WTC11 (cell line): ENCODE data around the gene COG4. TPM values are rescaled to one million over a fixed set of nuclear protein-coding genes. Genes with fewer than 3 reads are reported as not detected.

ENCODE experiments used
- ATAC-seq: fragments of 200-7000 bp; cut with Tn5 transposase; 2 replicates; pipeline ENCODE4 v1.10.0; 2021; ENCODE audit warnings: mild to moderate bottlenecking, moderate library complexity
- CTCF ChIA-PET: fragments of 300-600 bp; sonication (Branson Sonifier 250); formaldehyde crosslinking; loops from one replicate; lab custom pipeline; 2021; ENCODE audit warnings: antibody characterized with exemption; lab: Charles Lee
- POLR2A ChIA-PET: fragments of 350-600 bp; sonication (Branson Sonifier 250); formaldehyde crosslinking; loops from one replicate; lab custom pipeline; 2021; ENCODE audit warnings: antibody characterized with exemption; lab: Charles Lee
- DNase-seq: peaks from one replicate; pipeline ENCODE4 v3.0.0; 2021; ENCODE audit warnings: low spot score
- H3K27ac Mint-ChIP-seq: 2 replicates; pipeline ENCODE4 v1.8.0; 2021; ENCODE audit warnings: mixed read lengths
- H3K27me3 Mint-ChIP-seq: 2 replicates; pipeline ENCODE4 v1.8.0; 2021; ENCODE audit warnings: low read depth, mild to moderate bottlenecking, moderate library complexity, mixed read lengths
- H3K36me3 Mint-ChIP-seq: 2 replicates; pipeline ENCODE4 v1.8.0; 2021; ENCODE audit warnings: mixed read lengths
- H3K4me1 Mint-ChIP-seq: 2 replicates; pipeline ENCODE4 v1.8.0; 2022; ENCODE audit warnings: mixed read lengths
- H3K4me3 Mint-ChIP-seq: 2 replicates; pipeline ENCODE4 v1.8.0; 2021; ENCODE audit warnings: mild to moderate bottlenecking, moderate library complexity, mixed read lengths
- H3K9me3 Mint-ChIP-seq: 2 replicates; pipeline ENCODE4 v1.8.0; 2021; ENCODE audit warnings: mixed read lengths
- GRHL2 ChIP-seq: fragments of 250-450 bp; sonication (Bioruptor Pico); IDR thresholded peaks from 2 replicates; pipeline ENCODE4 v1.8.0; 2022; ENCODE audit warnings: mild to moderate bottlenecking, moderate library complexity; ENCODE audit not compliant: insufficient replicate concordance, severe bottlenecking
- NR1H2 ChIP-seq: sonication (generic); formaldehyde crosslinking; IDR thresholded peaks from 2 replicates; pipeline ENCODE4 v1.9.0; 2021; ENCODE audit warnings: mild to moderate bottlenecking, moderate library complexity, missing genetic modification reagents
- RELA ChIP-seq: sonication (generic); formaldehyde crosslinking; IDR thresholded peaks from 2 replicates; pipeline ENCODE4 v1.8.1; 2022; ENCODE audit warnings: missing genetic modification reagents, mild to moderate bottlenecking, borderline replicate concordance
- TEAD4 ChIP-seq: sonication (generic); formaldehyde crosslinking; IDR thresholded peaks from 2 replicates; pipeline ENCODE4 v1.8.0; 2022; ENCODE audit warnings: mild to moderate bottlenecking, missing genetic modification reagents
- ZNF121 ChIP-seq: sonication (generic); formaldehyde crosslinking; IDR thresholded peaks from 2 replicates; pipeline ENCODE4 v1.8.0; 2023; ENCODE audit warnings: missing genetic modification reagents
- ZNF317 ChIP-seq: sonication (generic); formaldehyde crosslinking; IDR thresholded peaks from 2 replicates; pipeline ENCODE4 v1.8.1; 2023; ENCODE audit warnings: low read depth, mild to moderate bottlenecking, moderate library complexity, missing genetic modification reagents, borderline replicate concordance
- ZNF671 ChIP-seq: fragments of 250-450 bp; sonication (Bioruptor Pico); IDR thresholded peaks from 2 replicates; pipeline ENCODE4 v1.8.0; 2021; ENCODE audit warnings: mild to moderate bottlenecking
- total RNA-seq: library from RNA; stranded (reverse); gene quantifications from 3 replicates; pipeline ENCODE4 v1.2.3, GENCODE V29; 2021
- TF ChIP-seq, protein P1 (sequence below): sonication (generic); formaldehyde crosslinking; IDR thresholded peaks from 2 replicates; pipeline ENCODE4 v1.8.0; 2023; ENCODE audit warnings: missing genetic modification reagents
- TF ChIP-seq, protein P2 (sequence below): sonication (generic); formaldehyde crosslinking; IDR thresholded peaks from 2 replicates; pipeline ENCODE4 v1.8.1; 2023; ENCODE audit warnings: mild to moderate bottlenecking, missing genetic modification reagents, borderline replicate concordance
- TF ChIP-seq, protein P3 (sequence below): sonication (generic); formaldehyde crosslinking; IDR thresholded peaks from 2 replicates; pipeline ENCODE4 v1.8.0; 2023; ENCODE audit warnings: mild to moderate bottlenecking, missing genetic modification reagents
- TF ChIP-seq, protein P4 (sequence below): fragments of 250-450 bp; sonication (Bioruptor Pico); IDR thresholded peaks from 2 replicates; pipeline ENCODE4 v2.1.2; 2022; ENCODE audit warnings: mild to moderate bottlenecking, moderate library complexity

The COG4 gene
- total RNA-seq, 1 experiment from 2014 or later: 56.6 TPM

DNA sequence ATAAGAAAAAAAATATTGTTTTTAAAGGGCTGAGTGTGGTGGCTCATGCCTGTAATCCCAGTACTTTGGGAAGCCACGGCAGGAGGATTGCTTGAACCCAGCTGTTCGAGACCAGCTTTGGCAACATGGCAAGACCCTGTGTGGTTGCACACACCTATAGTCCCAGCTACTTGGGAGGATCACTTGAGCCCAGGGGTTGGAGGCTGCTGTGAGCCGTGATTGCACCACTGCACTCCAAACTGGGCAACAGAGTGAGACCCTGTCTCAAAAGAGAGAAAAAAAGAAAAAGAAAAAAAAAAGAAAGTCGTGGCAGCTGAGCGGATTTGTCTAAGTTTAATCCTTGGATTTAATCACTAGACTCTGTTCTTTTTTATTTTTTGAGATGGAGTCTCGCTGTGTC is 75.3 kb downstream of the COG4 start:
- no peak overlapping the region for H3K4me3 Mint-ChIP-seq
- no peak for ATAC-seq
- ChIA-PET POLR2A (no interaction called here), CTCF (no interaction called here)
- no peak for DNase-seq
- H3K9me3 Mint-ChIP-seq: peaks cover 4% of the 10 kb centered on the region
- no peaks in the 10 kb centered on the region for H3K27me3 Mint-ChIP-seq
- no peak overlapping the region for H3K27ac Mint-ChIP-seq
- TF ChIP-seq ZNF121 (CRISPR knock-in tag): peak; percentile 65; the same call in 1 of the 2 replicates
- TF ChIP-seq NR1H2 (CRISPR knock-in tag): no peak
- H3K36me3 Mint-ChIP-seq: no peaks in the 10 kb centered on the region
- H3K4me1 Mint-ChIP-seq: peaks cover 12% of the 10 kb centered on the region

DNA sequence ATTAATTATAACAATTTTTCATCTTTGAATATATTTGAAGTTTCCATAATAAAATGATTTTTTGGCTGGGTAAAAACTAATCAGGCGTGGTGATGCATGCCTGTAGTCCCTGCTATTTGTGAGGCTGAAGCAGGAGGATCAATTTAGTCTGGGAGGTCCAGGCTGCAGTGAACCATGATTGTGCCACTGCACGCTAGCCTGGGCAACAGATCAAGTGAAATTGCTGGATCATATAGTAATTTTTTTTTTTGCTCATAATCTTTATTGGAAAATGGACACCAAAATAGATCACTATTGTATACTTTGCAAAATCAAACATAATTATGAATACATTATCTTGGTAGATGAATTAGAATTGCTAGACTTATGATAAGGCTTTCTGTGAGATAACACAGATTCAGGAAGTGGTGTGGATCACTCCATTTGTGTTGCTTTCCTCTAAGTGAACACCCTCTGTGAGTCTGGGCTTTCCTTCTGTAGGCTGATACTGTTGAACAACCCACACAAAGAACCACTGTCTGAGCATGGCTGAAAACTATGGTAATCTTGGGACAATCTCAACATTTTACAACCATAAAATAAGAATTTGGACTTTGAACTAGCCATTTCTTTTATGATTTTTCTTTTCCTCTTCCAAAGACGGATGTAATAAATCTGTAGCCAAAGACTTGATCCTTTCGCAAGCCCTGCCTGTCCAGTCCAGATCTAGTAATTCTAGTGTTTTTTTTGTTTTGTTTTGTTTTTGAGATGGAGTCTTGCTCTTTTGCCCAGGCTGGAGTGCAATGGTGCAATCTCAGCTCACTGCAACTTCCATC is 78.9 kb downstream of the COG4 start:
- peaks cover 18% of the 10 kb centered on the region for H3K4me1 Mint-ChIP-seq
- H3K4me3 Mint-ChIP-seq: no peak overlapping the region
- no peaks in the 10 kb centered on the region for H3K36me3 Mint-ChIP-seq
- no peak for ATAC-seq
- POLR2A ChIA-PET: no interaction called here
- H3K27ac Mint-ChIP-seq: no peak overlapping the region
- H3K9me3 Mint-ChIP-seq: no peaks in the 10 kb centered on the region
- no peak for TF ChIP-seq ZNF317
- TF ChIP-seq, protein P1, sequence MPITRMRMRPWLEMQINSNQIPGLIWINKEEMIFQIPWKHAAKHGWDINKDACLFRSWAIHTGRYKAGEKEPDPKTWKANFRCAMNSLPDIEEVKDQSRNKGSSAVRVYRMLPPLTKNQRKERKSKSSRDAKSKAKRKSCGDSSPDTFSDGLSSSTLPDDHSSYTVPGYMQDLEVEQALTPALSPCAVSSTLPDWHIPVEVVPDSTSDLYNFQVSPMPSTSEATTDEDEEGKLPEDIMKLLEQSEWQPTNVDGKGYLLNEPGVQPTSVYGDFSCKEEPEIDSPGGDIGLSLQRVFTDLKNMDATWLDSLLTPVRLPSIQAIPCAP (CRISPR knock-in tag): no peak
- no peak for TF ChIP-seq ZNF671 (CRISPR knock-in tag)
- TF ChIP-seq, protein P2, sequence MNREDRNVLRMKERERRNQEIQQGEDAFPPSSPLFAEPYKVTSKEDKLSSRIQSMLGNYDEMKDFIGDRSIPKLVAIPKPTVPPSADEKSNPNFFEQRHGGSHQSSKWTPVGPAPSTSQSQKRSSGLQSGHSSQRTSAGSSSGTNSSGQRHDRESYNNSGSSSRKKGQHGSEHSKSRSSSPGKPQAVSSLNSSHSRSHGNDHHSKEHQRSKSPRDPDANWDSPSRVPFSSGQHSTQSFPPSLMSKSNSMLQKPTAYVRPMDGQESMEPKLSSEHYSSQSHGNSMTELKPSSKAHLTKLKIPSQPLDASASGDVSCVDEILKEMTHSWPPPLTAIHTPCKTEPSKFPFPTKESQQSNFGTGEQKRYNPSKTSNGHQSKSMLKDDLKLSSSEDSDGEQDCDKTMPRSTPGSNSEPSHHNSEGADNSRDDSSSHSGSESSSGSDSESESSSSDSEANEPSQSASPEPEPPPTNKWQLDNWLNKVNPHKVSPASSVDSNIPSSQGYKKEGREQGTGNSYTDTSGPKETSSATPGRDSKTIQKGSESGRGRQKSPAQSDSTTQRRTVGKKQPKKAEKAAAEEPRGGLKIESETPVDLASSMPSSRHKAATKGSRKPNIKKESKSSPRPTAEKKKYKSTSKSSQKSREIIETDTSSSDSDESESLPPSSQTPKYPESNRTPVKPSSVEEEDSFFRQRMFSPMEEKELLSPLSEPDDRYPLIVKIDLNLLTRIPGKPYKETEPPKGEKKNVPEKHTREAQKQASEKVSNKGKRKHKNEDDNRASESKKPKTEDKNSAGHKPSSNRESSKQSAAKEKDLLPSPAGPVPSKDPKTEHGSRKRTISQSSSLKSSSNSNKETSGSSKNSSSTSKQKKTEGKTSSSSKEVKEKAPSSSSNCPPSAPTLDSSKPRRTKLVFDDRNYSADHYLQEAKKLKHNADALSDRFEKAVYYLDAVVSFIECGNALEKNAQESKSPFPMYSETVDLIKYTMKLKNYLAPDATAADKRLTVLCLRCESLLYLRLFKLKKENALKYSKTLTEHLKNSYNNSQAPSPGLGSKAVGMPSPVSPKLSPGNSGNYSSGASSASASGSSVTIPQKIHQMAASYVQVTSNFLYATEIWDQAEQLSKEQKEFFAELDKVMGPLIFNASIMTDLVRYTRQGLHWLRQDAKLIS: no peak
- TF ChIP-seq, protein P3, sequence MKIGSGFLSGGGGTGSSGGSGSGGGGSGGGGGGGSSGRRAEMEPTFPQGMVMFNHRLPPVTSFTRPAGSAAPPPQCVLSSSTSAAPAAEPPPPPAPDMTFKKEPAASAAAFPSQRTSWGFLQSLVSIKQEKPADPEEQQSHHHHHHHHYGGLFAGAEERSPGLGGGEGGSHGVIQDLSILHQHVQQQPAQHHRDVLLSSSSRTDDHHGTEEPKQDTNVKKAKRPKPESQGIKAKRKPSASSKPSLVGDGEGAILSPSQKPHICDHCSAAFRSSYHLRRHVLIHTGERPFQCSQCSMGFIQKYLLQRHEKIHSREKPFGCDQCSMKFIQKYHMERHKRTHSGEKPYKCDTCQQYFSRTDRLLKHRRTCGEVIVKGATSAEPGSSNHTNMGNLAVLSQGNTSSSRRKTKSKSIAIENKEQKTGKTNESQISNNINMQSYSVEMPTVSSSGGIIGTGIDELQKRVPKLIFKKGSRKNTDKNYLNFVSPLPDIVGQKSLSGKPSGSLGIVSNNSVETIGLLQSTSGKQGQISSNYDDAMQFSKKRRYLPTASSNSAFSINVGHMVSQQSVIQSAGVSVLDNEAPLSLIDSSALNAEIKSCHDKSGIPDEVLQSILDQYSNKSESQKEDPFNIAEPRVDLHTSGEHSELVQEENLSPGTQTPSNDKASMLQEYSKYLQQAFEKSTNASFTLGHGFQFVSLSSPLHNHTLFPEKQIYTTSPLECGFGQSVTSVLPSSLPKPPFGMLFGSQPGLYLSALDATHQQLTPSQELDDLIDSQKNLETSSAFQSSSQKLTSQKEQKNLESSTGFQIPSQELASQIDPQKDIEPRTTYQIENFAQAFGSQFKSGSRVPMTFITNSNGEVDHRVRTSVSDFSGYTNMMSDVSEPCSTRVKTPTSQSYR (CRISPR knock-in tag): no peak
- TF ChIP-seq GRHL2 (CRISPR knock-in tag): no peak
- TF ChIP-seq, protein P4, sequence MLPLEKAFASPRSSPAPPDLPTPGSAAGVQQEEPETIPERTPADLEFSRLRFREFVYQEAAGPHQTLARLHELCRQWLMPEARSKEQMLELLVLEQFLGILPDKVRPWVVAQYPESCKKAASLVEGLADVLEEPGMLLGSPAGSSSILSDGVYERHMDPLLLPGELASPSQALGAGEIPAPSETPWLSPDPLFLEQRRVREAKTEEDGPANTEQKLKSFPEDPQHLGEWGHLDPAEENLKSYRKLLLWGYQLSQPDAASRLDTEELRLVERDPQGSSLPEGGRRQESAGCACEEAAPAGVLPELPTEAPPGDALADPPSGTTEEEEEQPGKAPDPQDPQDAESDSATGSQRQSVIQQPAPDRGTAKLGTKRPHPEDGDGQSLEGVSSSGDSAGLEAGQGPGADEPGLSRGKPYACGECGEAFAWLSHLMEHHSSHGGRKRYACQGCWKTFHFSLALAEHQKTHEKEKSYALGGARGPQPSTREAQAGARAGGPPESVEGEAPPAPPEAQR (CRISPR knock-in tag): no peak
- TF ChIP-seq, all 79 proteins: peak for 0
- H3K27me3 Mint-ChIP-seq: no peaks in the 10 kb centered on the region
- CTCF ChIA-PET: no interaction called here
- DNase-seq: no peak

DNA sequence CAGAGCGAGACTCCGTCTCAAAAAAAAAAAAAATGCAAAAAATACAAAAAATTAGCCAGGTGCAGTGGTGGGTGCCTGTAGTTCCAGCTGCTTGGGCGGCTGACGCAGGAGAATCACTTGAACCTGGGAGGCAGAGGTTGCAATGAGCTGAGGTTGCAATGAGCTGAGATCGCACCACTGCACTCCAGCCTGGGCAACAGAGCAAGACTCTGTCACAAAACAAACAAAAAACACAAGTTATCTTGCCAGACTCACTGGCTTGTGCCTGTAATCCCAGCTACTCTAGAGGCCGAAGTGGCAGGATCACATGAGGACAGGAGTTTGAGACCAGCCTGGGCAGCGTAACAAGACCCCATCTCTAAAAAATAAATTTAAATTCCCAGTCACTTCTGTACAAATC is 81.0 kb downstream of the COG4 start:
- Mint-ChIP-seq H3K4me1 (peaks cover 27% of the 10 kb centered on the region), H3K9me3 (no peaks in the 10 kb centered on the region), H3K4me3 (no peak overlapping the region), H3K36me3 (no peaks in the 10 kb centered on the region), H3K27me3 (no peaks in the 10 kb centered on the region), H3K27ac (no peak overlapping the region)
- TF ChIP-seq TEAD4 (CRISPR knock-in tag) (no peak), ZNF121 (CRISPR knock-in tag) (peak; percentile 50; the same call in 1 of the 2 replicates), RELA (CRISPR knock-in tag) (no peak)
- TF ChIP-seq, protein P1 (CRISPR knock-in tag): no peak
- ChIA-PET POLR2A (no interaction called here), CTCF (no interaction called here)
- DNase-seq: no peak
- ATAC-seq: no peak
